ENCODE data around the gene APBA2.

DNA sequence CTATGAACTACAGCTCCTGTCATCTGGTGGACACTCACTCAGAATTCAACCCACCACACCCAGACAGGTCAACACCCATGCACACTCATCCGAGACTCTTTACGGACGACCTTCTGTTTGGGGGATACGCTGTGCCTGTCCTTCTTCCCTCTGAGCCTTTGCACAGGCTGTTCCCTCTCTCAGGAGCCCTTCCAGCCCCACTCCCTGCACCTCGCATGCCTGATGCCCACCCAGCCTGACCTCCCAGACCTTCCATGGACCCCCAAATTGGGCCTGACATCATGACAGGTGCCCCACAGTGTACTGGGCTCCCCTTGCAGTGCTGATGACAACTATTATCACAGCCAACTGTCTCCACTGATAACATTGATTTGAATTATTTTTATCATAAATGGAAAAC, 248.0 kb downstream of the APBA2 start:
- TF ChIP-seq, protein P1, sequence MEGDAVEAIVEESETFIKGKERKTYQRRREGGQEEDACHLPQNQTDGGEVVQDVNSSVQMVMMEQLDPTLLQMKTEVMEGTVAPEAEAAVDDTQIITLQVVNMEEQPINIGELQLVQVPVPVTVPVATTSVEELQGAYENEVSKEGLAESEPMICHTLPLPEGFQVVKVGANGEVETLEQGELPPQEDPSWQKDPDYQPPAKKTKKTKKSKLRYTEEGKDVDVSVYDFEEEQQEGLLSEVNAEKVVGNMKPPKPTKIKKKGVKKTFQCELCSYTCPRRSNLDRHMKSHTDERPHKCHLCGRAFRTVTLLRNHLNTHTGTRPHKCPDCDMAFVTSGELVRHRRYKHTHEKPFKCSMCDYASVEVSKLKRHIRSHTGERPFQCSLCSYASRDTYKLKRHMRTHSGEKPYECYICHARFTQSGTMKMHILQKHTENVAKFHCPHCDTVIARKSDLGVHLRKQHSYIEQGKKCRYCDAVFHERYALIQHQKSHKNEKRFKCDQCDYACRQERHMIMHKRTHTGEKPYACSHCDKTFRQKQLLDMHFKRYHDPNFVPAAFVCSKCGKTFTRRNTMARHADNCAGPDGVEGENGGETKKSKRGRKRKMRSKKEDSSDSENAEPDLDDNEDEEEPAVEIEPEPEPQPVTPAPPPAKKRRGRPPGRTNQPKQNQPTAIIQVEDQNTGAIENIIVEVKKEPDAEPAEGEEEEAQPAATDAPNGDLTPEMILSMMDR (IDR thresholded peaks at IDR 0.05), result no peak
- no peak for TF ChIP-seq EZH2phosphoT487 (IDR thresholded peaks at IDR 0.05)
- no peak for TF ChIP-seq EZH2 (IDR thresholded peaks at IDR 0.05)
